Memory B cell (primary cell): ENCODE results near the gene HSF5.

Source experiments
- ATAC-seq: fragments of 150-1000 bp; cut with Tn5 transposase; 2 replicates; pipeline ENCODE4 v1.10.0; 2021; ENCODE audit warnings: low read depth, mild to moderate bottlenecking, moderate library complexity
- DNase-seq, 2 donors: peaks; one replicate each; pipeline ENCODE4 v3.0.0; 2022; ENCODE audit warnings: low spot score in 2 of 2
- H3K27ac Mint-ChIP-seq: one replicate; pipeline ENCODE4 v1.8.0; 2022; ENCODE audit warnings: mild to moderate bottlenecking, moderate library complexity, mixed read lengths
- H3K27me3 Mint-ChIP-seq: one replicate; pipeline ENCODE4 v1.8.0; 2022; ENCODE audit warnings: mixed read lengths
- H3K36me3 Mint-ChIP-seq: one replicate; pipeline ENCODE4 v1.8.0; 2022; ENCODE audit warnings: mild to moderate bottlenecking, mixed read lengths
- H3K4me1 Mint-ChIP-seq: one replicate; pipeline ENCODE4 v1.8.0; 2022; ENCODE audit warnings: mixed read lengths
- H3K4me3 Mint-ChIP-seq: one replicate; pipeline ENCODE4 v1.8.0; 2022; ENCODE audit warnings: mild to moderate bottlenecking, moderate library complexity, mixed read lengths
- H3K9me3 Mint-ChIP-seq: one replicate; pipeline ENCODE4 v1.8.0; 2022; ENCODE audit warnings: mixed read lengths

The HSF5 gene

GRCh38 chr17:58386708-58387107 lies 101.5 kb downstream of the HSF5 start:
- no peak for ATAC-seq

GRCh38 chr17:58385359-58385899 lies 102.8 kb downstream of the HSF5 start:
- Mint-ChIP-seq H3K36me3 (peaks cover 2% of the 10 kb centered on the region), H3K27ac (no peak overlapping the region), H3K4me3 (no peak overlapping the region), H3K4me1 (peaks cover 16% of the 10 kb centered on the region), H3K27me3 (no peaks in the 10 kb centered on the region), H3K9me3 (no peaks in the 10 kb centered on the region)
- DNase-seq (no peak), ATAC-seq (no peak)

More at GRCh38 chr17:58386708-58387107, 101.5 kb downstream of the HSF5 start:
- H3K27me3 Mint-ChIP-seq: no peaks in the 10 kb centered on the region
- peaks cover 14% of the 10 kb centered on the region for H3K4me1 Mint-ChIP-seq
- no peak overlapping the region for H3K4me3 Mint-ChIP-seq
- H3K27ac Mint-ChIP-seq: no peak overlapping the region
- DNase-seq: no peak
- H3K9me3 Mint-ChIP-seq: no peaks in the 10 kb centered on the region
- H3K36me3 Mint-ChIP-seq: peaks cover 2% of the 10 kb centered on the region

- Mint-ChIP-seq H3K4me1 (peaks cover 16% of the 10 kb centered on the region), H3K27ac (no peak overlapping the region), H3K4me3 (no peak overlapping the region), H3K27me3 (no peaks in the 10 kb centered on the region), H3K36me3 (peaks cover 2% of the 10 kb centered on the region), H3K9me3 (no peaks in the 10 kb centered on the region)
- DNase-seq (no peak), ATAC-seq (no peak)
Measured at GRCh38 chr17:58384897-58385296, 103.3 kb downstream of the HSF5 start.

GRCh38 chr17:58383892-58384462 lies 104.2 kb downstream of the HSF5 start:
- peaks cover 16% of the 10 kb centered on the region for H3K4me1 Mint-ChIP-seq

GRCh38 chr17:58382872-58383242 lies 105.4 kb downstream of the HSF5 start:
- peaks cover 2% of the 10 kb centered on the region for H3K36me3 Mint-ChIP-seq
- peak overlapping the region; percentile 63 for H3K27ac Mint-ChIP-seq

More at GRCh38 chr17:58383892-58384462, 104.2 kb downstream of the HSF5 start:
- H3K27me3 Mint-ChIP-seq: no peaks in the 10 kb centered on the region
- no peaks in the 10 kb centered on the region for H3K9me3 Mint-ChIP-seq
- no peak overlapping the region for H3K27ac Mint-ChIP-seq
- DNase-seq (no peak), ATAC-seq (no peak)
- no peak overlapping the region for H3K4me3 Mint-ChIP-seq
- peaks cover 2% of the 10 kb centered on the region for H3K36me3 Mint-ChIP-seq

GRCh38 chr17:58382108-58382871 lies 105.9 kb downstream of the HSF5 start:
- H3K4me1 Mint-ChIP-seq: peaks cover 16% of the 10 kb centered on the region
- H3K27ac Mint-ChIP-seq: peak overlapping the region; percentile 63
- H3K27me3 Mint-ChIP-seq: no peaks in the 10 kb centered on the region
- peak overlapping the region; percentile 66 for H3K4me3 Mint-ChIP-seq
- peaks cover 2% of the 10 kb centered on the region for H3K36me3 Mint-ChIP-seq
- DNase-seq (no peak), ATAC-seq (peak; percentile 80)
- H3K9me3 Mint-ChIP-seq: no peaks in the 10 kb centered on the region

More at GRCh38 chr17:58382872-58383242, 105.4 kb downstream of the HSF5 start:
- Mint-ChIP-seq H3K9me3 (no peaks in the 10 kb centered on the region), H3K27me3 (no peaks in the 10 kb centered on the region), H3K4me1 (peaks cover 16% of the 10 kb centered on the region), H3K4me3 (peak overlapping the region; percentile 66)
- ATAC-seq (no peak), DNase-seq (no peak)

GRCh38 chr17:58381124-58382035 lies 106.8 kb downstream of the HSF5 start:
- peaks cover under 1% of the 10 kb centered on the region for H3K36me3 Mint-ChIP-seq
- DNase-seq: no peak
- H3K4me3 Mint-ChIP-seq: no peak overlapping the region
- H3K4me1 Mint-ChIP-seq: peaks cover 19% of the 10 kb centered on the region
- no peaks in the 10 kb centered on the region for H3K9me3 Mint-ChIP-seq
- ATAC-seq: no peak
- H3K27me3 Mint-ChIP-seq: no peaks in the 10 kb centered on the region
- peak overlapping the region; percentile 63 for H3K27ac Mint-ChIP-seq

- DNase-seq: no peak
- Mint-ChIP-seq H3K36me3 (no peaks in the 10 kb centered on the region), H3K4me3 (no peak overlapping the region), H3K27me3 (no peaks in the 10 kb centered on the region), H3K9me3 (no peaks in the 10 kb centered on the region), H3K27ac (peak overlapping the region; percentile 51), H3K4me1 (peaks cover 19% of the 10 kb centered on the region)
- ATAC-seq: no peak
Measured at GRCh38 chr17:58380207-58381123, 107.7 kb downstream of the HSF5 start.

GRCh38 chr17:58379511-58379824 lies 108.7 kb downstream of the HSF5 start:
- no peaks in the 10 kb centered on the region for H3K9me3 Mint-ChIP-seq
- no peak overlapping the region for H3K4me3 Mint-ChIP-seq
- DNase-seq (no peak), ATAC-seq (no peak)
- no peak overlapping the region for H3K27ac Mint-ChIP-seq
- no peaks in the 10 kb centered on the region for H3K27me3 Mint-ChIP-seq
- peaks cover 15% of the 10 kb centered on the region for H3K4me1 Mint-ChIP-seq
- H3K36me3 Mint-ChIP-seq: no peaks in the 10 kb centered on the region

GRCh38 chr17:58378733-58379510 lies 109.3 kb downstream of the HSF5 start:
- Mint-ChIP-seq H3K4me1 (peaks cover 15% of the 10 kb centered on the region), H3K9me3 (no peaks in the 10 kb centered on the region), H3K36me3 (no peaks in the 10 kb centered on the region), H3K27ac (no peak overlapping the region), H3K4me3 (no peak overlapping the region), H3K27me3 (no peaks in the 10 kb centered on the region)
- DNase-seq: no peak
- no peak for ATAC-seq

GRCh38 chr17:58377661-58378060 lies 110.5 kb downstream of the HSF5 start:
- no peaks in the 10 kb centered on the region for H3K36me3 Mint-ChIP-seq
- H3K9me3 Mint-ChIP-seq: no peaks in the 10 kb centered on the region
- no peak for ATAC-seq
- H3K27ac Mint-ChIP-seq: no peak overlapping the region
- DNase-seq: no peak
- H3K4me1 Mint-ChIP-seq: peaks cover 14% of the 10 kb centered on the region
- H3K27me3 Mint-ChIP-seq: no peaks in the 10 kb centered on the region
- H3K4me3 Mint-ChIP-seq: no peak overlapping the region

- Mint-ChIP-seq H3K27me3 (no peaks in the 10 kb centered on the region), H3K36me3 (no peaks in the 10 kb centered on the region), H3K4me3 (no peak overlapping the region), H3K9me3 (no peaks in the 10 kb centered on the region), H3K27ac (no peak overlapping the region), H3K4me1 (peaks cover 9% of the 10 kb centered on the region)
- DNase-seq: no peak
- no peak for ATAC-seq
Measured at GRCh38 chr17:58377093-58377601, 111.1 kb downstream of the HSF5 start.
